ENCODE measurements around the gene TMEM86A. TPM values are rescaled to one million over a fixed set of nuclear protein-coding genes. Genes with fewer than 3 reads are reported as not detected.
A peak's percentile ranks its signal among the peaks of the same experiment; 100 is the strongest.
"Not testable (repeated sequence)": the region's sequence is repeated elsewhere in the genome, so short reads cannot be mapped to it uniquely, and the experiment has no call there.

Gene TMEM86A
- total RNA-seq (2014; rRNA removed; shearing (Covaris generic)), result 5.4 and 5.8 TPM in 2 replicates

- peak; percentile 93 to 95 for DNase-seq
- H3K4me1 ChIP-seq, result peaks cover 40% of the 10 kb centered on the region
- no peaks in the 10 kb centered on the region for H3K36me3 ChIP-seq
- no peaks in the 10 kb centered on the region for H3K9me3 ChIP-seq (replicated peaks)
- peak within 1 kb of the TSS; percentile 79 for H3K4me3 ChIP-seq
- H3K27me3 ChIP-seq, result no peaks in the 10 kb centered on the region
- H3K27ac ChIP-seq, result peak within 1 kb of the TSS; percentile 90
Measured at GRCh38 chr11:18698341-18699268, at the start of gene TMEM86A. TMEM86A (plus strand) TSS chr11:18698779; CDS start chr11:18698887, 108 bp downstream.

GRCh38 chr11:18650353-18650752 lies 48.2 kb upstream of the TMEM86A start:
- DNase-seq, result no peak
- H3K36me3 ChIP-seq, result no peaks in the 10 kb centered on the region
- no peaks in the 10 kb centered on the region for H3K9me3 ChIP-seq (replicated peaks)
- no peak overlapping the region for H3K27ac ChIP-seq
- H3K27me3 ChIP-seq, result peaks cover 4% of the 10 kb centered on the region
- H3K4me3 ChIP-seq, result no peak overlapping the region
- no peaks in the 10 kb centered on the region for H3K4me1 ChIP-seq

- H3K4me1 ChIP-seq, result no peaks in the 10 kb centered on the region
- no peaks in the 10 kb centered on the region for H3K9me3 ChIP-seq (replicated peaks)
- no peaks in the 10 kb centered on the region for H3K36me3 ChIP-seq
- H3K27ac ChIP-seq, result no peak overlapping the region
- peak; percentile 54 to 79 for DNase-seq
- peaks cover 4% of the 10 kb centered on the region for H3K27me3 ChIP-seq
- no peak overlapping the region for H3K4me3 ChIP-seq
Measured at GRCh38 chr11:18650859-18651557, 47.6 kb upstream of the TMEM86A start.

- Histone ChIP-seq H3K4me1 (no peaks in the 10 kb centered on the region), H3K4me3 (no peak overlapping the region), H3K36me3 (no peaks in the 10 kb centered on the region), H3K27ac (no peak overlapping the region), H3K9me3 (replicated peaks) (peaks cover 12% of the 10 kb centered on the region; the same call in 1 of the 2 replicates), H3K27me3 (no peaks in the 10 kb centered on the region)
- no peak for DNase-seq
Measured at GRCh38 chr11:18657673-18658072, 40.9 kb upstream of the TMEM86A start.

GRCh38 chr11:18665353-18665872 lies 33.2 kb upstream of the TMEM86A start:
- H3K4me3 ChIP-seq; H3K4me1 ChIP-seq; H3K9me3 ChIP-seq (replicated peaks); DNase-seq; H3K27me3 ChIP-seq; H3K27ac ChIP-seq; H3K36me3 ChIP-seq: not testable (repeated sequence)

- Histone ChIP-seq H3K27me3 (no peaks in the 10 kb centered on the region), H3K4me3 (no peak overlapping the region), H3K9me3 (replicated peaks) (no peaks in the 10 kb centered on the region), H3K27ac (no peak overlapping the region), H3K4me1 (no peaks in the 10 kb centered on the region), H3K36me3 (no peaks in the 10 kb centered on the region)
- no peak for DNase-seq
Measured at GRCh38 chr11:18668131-18668530, 30.4 kb upstream of the TMEM86A start.

GRCh38 chr11:18669219-18669596 lies 29.4 kb upstream of the TMEM86A start:
- Histone ChIP-seq H3K4me1 (no peaks in the 10 kb centered on the region), H3K27me3 (no peaks in the 10 kb centered on the region), H3K36me3 (no peaks in the 10 kb centered on the region), H3K4me3 (no peak overlapping the region), H3K9me3 (replicated peaks) (no peaks in the 10 kb centered on the region), H3K27ac (no peak overlapping the region)
- DNase-seq, result no peak

- Histone ChIP-seq H3K36me3 (no peaks in the 10 kb centered on the region), H3K27me3 (no peaks in the 10 kb centered on the region), H3K4me1 (no peaks in the 10 kb centered on the region), H3K27ac (no peak overlapping the region), H3K9me3 (replicated peaks) (no peaks in the 10 kb centered on the region), H3K4me3 (no peak overlapping the region)
- DNase-seq, result peak; percentile 23 to 44
Measured at GRCh38 chr11:18669711-18670110, 28.9 kb upstream of the TMEM86A start.

- Histone ChIP-seq H3K4me1 (no peaks in the 10 kb centered on the region), H3K27ac (no peak overlapping the region), H3K27me3 (0 out of 2 replicates have a peak, but pooled peaks cover 3% of the 10 kb centered on the region), H3K9me3 (replicated peaks) (no peaks in the 10 kb centered on the region), H3K36me3 (no peaks in the 10 kb centered on the region), H3K4me3 (no peak overlapping the region)
- no peak for DNase-seq
Measured at GRCh38 chr11:18671246-18671645, 27.3 kb upstream of the TMEM86A start.

GRCh38 chr11:18672209-18672608 lies 26.4 kb upstream of the TMEM86A start:
- not testable (repeated sequence) for H3K4me3 ChIP-seq; H3K27me3 ChIP-seq; DNase-seq; H3K4me1 ChIP-seq; H3K36me3 ChIP-seq; H3K27ac ChIP-seq; H3K9me3 ChIP-seq (replicated peaks)

GRCh38 chr11:18676803-18677202 lies 21.8 kb upstream of the TMEM86A start:
- Histone ChIP-seq H3K4me1 (no peaks in the 10 kb centered on the region), H3K27ac (no peak overlapping the region), H3K36me3 (no peaks in the 10 kb centered on the region), H3K9me3 (replicated peaks) (no peaks in the 10 kb centered on the region), H3K4me3 (no peak overlapping the region), H3K27me3 (0 out of 2 replicates have a peak, but pooled peaks cover 3% of the 10 kb centered on the region)
- no peak for DNase-seq

GRCh38 chr11:18677560-18677959 lies 21.0 kb upstream of the TMEM86A start:
- H3K4me1 ChIP-seq, result no peaks in the 10 kb centered on the region
- no peak for DNase-seq
- 0 out of 2 replicates have a peak, but pooled peaks cover 3% of the 10 kb centered on the region for H3K27me3 ChIP-seq
- no peak overlapping the region for H3K4me3 ChIP-seq
- no peaks in the 10 kb centered on the region for H3K36me3 ChIP-seq
- H3K27ac ChIP-seq, result no peak overlapping the region
- no peaks in the 10 kb centered on the region for H3K9me3 ChIP-seq (replicated peaks)

GRCh38 chr11:18681949-18682348 lies 16.6 kb upstream of the TMEM86A start:
- not testable (repeated sequence) for DNase-seq; H3K4me1 ChIP-seq; H3K27ac ChIP-seq; H3K36me3 ChIP-seq; H3K4me3 ChIP-seq; H3K9me3 ChIP-seq (replicated peaks)
- peaks cover 13% of the 10 kb centered on the region; the same call in 1 of the 2 replicates for H3K27me3 ChIP-seq

- no peaks in the 10 kb centered on the region for H3K4me1 ChIP-seq
- no peaks in the 10 kb centered on the region for H3K9me3 ChIP-seq (replicated peaks)
- peaks cover 13% of the 10 kb centered on the region; the same call in 1 of the 2 replicates for H3K27me3 ChIP-seq
- no peak for DNase-seq
- H3K4me3 ChIP-seq, result no peak overlapping the region
- H3K27ac ChIP-seq, result no peak overlapping the region
- H3K36me3 ChIP-seq, result no peaks in the 10 kb centered on the region
Measured at GRCh38 chr11:18682466-18682865, 16.1 kb upstream of the TMEM86A start.

- H3K9me3 ChIP-seq (replicated peaks), result no peaks in the 10 kb centered on the region
- no peak for DNase-seq
- peaks cover 18% of the 10 kb centered on the region for H3K27me3 ChIP-seq
Measured at GRCh38 chr11:18684267-18684666, 14.3 kb upstream of the TMEM86A start.

More at GRCh38 chr11:18684267-18684666, 14.3 kb upstream of the TMEM86A start:
- H3K4me1 ChIP-seq, result no peaks in the 10 kb centered on the region
- no peak overlapping the region for H3K27ac ChIP-seq
- no peak overlapping the region for H3K4me3 ChIP-seq
- no peaks in the 10 kb centered on the region for H3K36me3 ChIP-seq
